NT2/D1 (cell line): ENCODE results near the gene CNGA1.

Experiments
- SUZ12 ChIP-seq: IDR thresholded peaks from 2 replicates; pipeline ENCODE4 v1.6.1; 2011; ENCODE audit not compliant: insufficient read length, insufficient read depth; ENCODE audit errors: extremely low read depth
- YY1 ChIP-seq: IDR thresholded peaks from 2 replicates; pipeline ENCODE4 v1.6.1; 2011; ENCODE audit not compliant: insufficient read length, insufficient read depth
- ZNF274 ChIP-seq: IDR thresholded peaks from 2 replicates; pipeline ENCODE4 v1.6.1; 2011; ENCODE audit warnings: mild to moderate bottlenecking, low read depth, low read length

DNA sequence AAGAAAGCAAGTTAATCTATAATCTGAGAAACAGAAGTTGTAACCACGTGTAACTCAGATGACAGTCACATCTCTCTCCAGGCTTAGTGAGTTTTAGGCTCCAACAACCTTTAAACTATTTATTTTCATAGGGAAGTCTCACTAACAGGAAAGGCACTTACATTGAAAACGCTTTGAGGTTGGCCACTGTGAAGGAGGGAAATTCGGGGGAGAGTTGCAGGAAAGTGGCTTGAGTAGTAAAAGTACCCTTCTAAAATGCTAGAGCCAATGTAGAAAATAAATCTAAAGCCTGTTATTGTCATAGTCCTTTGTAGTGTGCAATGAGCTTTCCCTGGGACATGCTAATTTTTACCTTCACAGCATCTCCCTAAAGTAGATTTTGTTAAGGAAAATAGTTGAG, 101.1 kb downstream of the CNGA1 start:
- TF ChIP-seq ZNF274, result no peak
- no peak for TF ChIP-seq SUZ12
- TF ChIP-seq YY1, result no peak
